WTC11 (cell line): ENCODE results near the gene OR13C8. TPM values are rescaled to one million over a fixed set of nuclear protein-coding genes. Genes with fewer than 3 reads are reported as not detected.
"Not testable (repeated sequence)": the region's sequence is repeated elsewhere in the genome, so short reads cannot be mapped to it uniquely, and the experiment has no call there.

ENCODE experiments used
- ATAC-seq: fragments of 200-7000 bp; cut with Tn5 transposase; 2 replicates; pipeline ENCODE4 v1.10.0; 2021; ENCODE audit warnings: mild to moderate bottlenecking, moderate library complexity
- CTCF ChIA-PET: fragments of 300-600 bp; sonication (Branson Sonifier 250); formaldehyde crosslinking; loops from one replicate; lab custom pipeline; 2021; ENCODE audit warnings: antibody characterized with exemption; lab: Charles Lee
- POLR2A ChIA-PET: fragments of 350-600 bp; sonication (Branson Sonifier 250); formaldehyde crosslinking; loops from one replicate; lab custom pipeline; 2021; ENCODE audit warnings: antibody characterized with exemption; lab: Charles Lee
- DNase-seq: peaks from one replicate; pipeline ENCODE4 v3.0.0; 2021; ENCODE audit warnings: low spot score
- H3K27ac Mint-ChIP-seq: 2 replicates; pipeline ENCODE4 v1.8.0; 2021; ENCODE audit warnings: mixed read lengths
- H3K27me3 Mint-ChIP-seq: 2 replicates; pipeline ENCODE4 v1.8.0; 2021; ENCODE audit warnings: low read depth, mild to moderate bottlenecking, moderate library complexity, mixed read lengths
- H3K36me3 Mint-ChIP-seq: 2 replicates; pipeline ENCODE4 v1.8.0; 2021; ENCODE audit warnings: mixed read lengths
- H3K4me1 Mint-ChIP-seq: 2 replicates; pipeline ENCODE4 v1.8.0; 2022; ENCODE audit warnings: mixed read lengths
- H3K4me3 Mint-ChIP-seq: 2 replicates; pipeline ENCODE4 v1.8.0; 2021; ENCODE audit warnings: mild to moderate bottlenecking, moderate library complexity, mixed read lengths
- H3K9me3 Mint-ChIP-seq: 2 replicates; pipeline ENCODE4 v1.8.0; 2021; ENCODE audit warnings: mixed read lengths
- ATF2 ChIP-seq: sonication (generic); formaldehyde crosslinking; IDR thresholded peaks from 2 replicates; pipeline ENCODE4 v1.8.1; 2022; ENCODE audit warnings: low read depth, missing genetic modification reagents, borderline replicate concordance
- E2F1 ChIP-seq: sonication (generic); formaldehyde crosslinking; IDR thresholded peaks from 2 replicates; pipeline ENCODE4 v1.8.0; 2022; ENCODE audit warnings: mild to moderate bottlenecking, missing genetic modification reagents
- E2F4 ChIP-seq: sonication (generic); formaldehyde crosslinking; IDR thresholded peaks from 2 replicates; pipeline ENCODE4 v1.8.1; 2022; ENCODE audit warnings: low read depth, mild to moderate bottlenecking, moderate library complexity, missing genetic modification reagents, borderline replicate concordance
- EMX1 ChIP-seq: fragments of 250-450 bp; sonication (Bioruptor Pico); IDR thresholded peaks from 2 replicates; pipeline ENCODE4 v1.8.0; 2021; ENCODE audit warnings: mild to moderate bottlenecking
- ESRRA ChIP-seq: sonication (generic); formaldehyde crosslinking; IDR thresholded peaks from 2 replicates; pipeline ENCODE4 v1.8.1; 2022; ENCODE audit warnings: mild to moderate bottlenecking, missing genetic modification reagents, borderline replicate concordance
- FOXK1 ChIP-seq: sonication (generic); formaldehyde crosslinking; IDR thresholded peaks from 2 replicates; pipeline ENCODE4 v1.8.0; 2022; ENCODE audit warnings: mild to moderate bottlenecking, moderate library complexity, missing genetic modification reagents
- GTF2I ChIP-seq: fragments of 250-450 bp; sonication (Bioruptor Pico); conservative IDR thresholded peaks from 2 replicates; pipeline ENCODE4 v1.4.0; 2021; ENCODE audit warnings: mild to moderate bottlenecking
- HMGA2 ChIP-seq: fragments of 250-450 bp; sonication (Bioruptor Pico); IDR thresholded peaks from 2 replicates; pipeline ENCODE4 v1.4.0; 2021; ENCODE audit warnings: mild to moderate bottlenecking, moderate library complexity
- IRF2 ChIP-seq: sonication (generic); formaldehyde crosslinking; IDR thresholded peaks from 2 replicates; pipeline ENCODE4 v1.8.0; 2022; ENCODE audit warnings: low read depth, missing genetic modification reagents, borderline replicate concordance
- MAX ChIP-seq: sonication (generic); formaldehyde crosslinking; IDR thresholded peaks from 2 replicates; pipeline ENCODE4 v1.8.0; 2022; ENCODE audit warnings: mild to moderate bottlenecking, missing genetic modification reagents
- MLX ChIP-seq: sonication (generic); formaldehyde crosslinking; IDR thresholded peaks from 2 replicates; pipeline ENCODE4 v1.8.1; 2023; ENCODE audit warnings: mild to moderate bottlenecking, missing genetic modification reagents, moderate library complexity
- NR1H2 ChIP-seq: sonication (generic); formaldehyde crosslinking; IDR thresholded peaks from 2 replicates; pipeline ENCODE4 v1.9.0; 2021; ENCODE audit warnings: mild to moderate bottlenecking, moderate library complexity, missing genetic modification reagents
- RORB ChIP-seq: fragments of 250-450 bp; sonication (Bioruptor Pico); IDR thresholded peaks from 2 replicates; pipeline ENCODE4 v1.9.0; 2021; ENCODE audit warnings: mild to moderate bottlenecking
- SOX15 ChIP-seq: fragments of 250-450 bp; sonication (Bioruptor Pico); IDR thresholded peaks from 2 replicates; pipeline ENCODE4 v1.9.0; 2021; ENCODE audit warnings: mild to moderate bottlenecking
- STAT6 ChIP-seq: sonication (generic); formaldehyde crosslinking; conservative IDR thresholded peaks from 2 replicates; pipeline ENCODE4 v1.8.1; 2023; ENCODE audit warnings: mild to moderate bottlenecking, low read depth, missing genetic modification reagents, moderate library complexity
- TEAD1 ChIP-seq: sonication (generic); formaldehyde crosslinking; IDR thresholded peaks from 2 replicates; pipeline ENCODE4 v1.8.0; 2022; ENCODE audit warnings: mild to moderate bottlenecking, missing genetic modification reagents
- TP53 ChIP-seq: sonication (generic); formaldehyde crosslinking; IDR thresholded peaks from 2 replicates; pipeline ENCODE4 v1.8.1; 2023; ENCODE audit warnings: mild to moderate bottlenecking, missing genetic modification reagents
- ZMAT4 ChIP-seq: fragments of 250-450 bp; sonication (Bioruptor Pico); IDR thresholded peaks from 2 replicates; pipeline ENCODE4 v1.9.0; 2021; ENCODE audit warnings: mild to moderate bottlenecking
- ZNF263 ChIP-seq: sonication (generic); formaldehyde crosslinking; IDR thresholded peaks from 2 replicates; pipeline ENCODE4 v1.8.1; 2022; ENCODE audit warnings: low read depth, mild to moderate bottlenecking, moderate library complexity, missing genetic modification reagents
- ZNF396 ChIP-seq: fragments of 250-450 bp; sonication (Bioruptor Pico); IDR thresholded peaks from 2 replicates; pipeline ENCODE4 v1.8.0; 2021; ENCODE audit warnings: mild to moderate bottlenecking, moderate library complexity, borderline replicate concordance
- ZNF416 ChIP-seq: fragments of 250-450 bp; sonication (Bioruptor Pico); IDR thresholded peaks from 2 replicates; pipeline ENCODE4 v1.9.0; 2021; ENCODE audit warnings: mild to moderate bottlenecking, inconsistent platforms
- ZNF512 ChIP-seq: sonication (generic); formaldehyde crosslinking; IDR thresholded peaks from 2 replicates; pipeline ENCODE4 v1.8.1; 2022; ENCODE audit warnings: missing genetic modification reagents, borderline replicate concordance
- total RNA-seq: library from RNA; stranded (reverse); gene quantifications from 3 replicates; pipeline ENCODE4 v1.2.3, GENCODE V29; 2021

OR13C8 gene
- total RNA-seq, 1 experiment from 2014 or later, result not detected

GRCh38 chr9:104589626-104590025 is 20.7 kb downstream of the OR13C8 start (continued):
- TF ChIP-seq TEAD1 (CRISPR knock-in tag) (no peak), MLX (CRISPR knock-in tag) (no peak), NR1H2 (no peak), HMGA2 (CRISPR knock-in tag) (no peak), ZNF396 (CRISPR knock-in tag) (no peak)

- ATAC-seq, DNase-seq, CTCF ChIA-PET, H3K9me3 Mint-ChIP-seq, H3K4me3 Mint-ChIP-seq, H3K27me3 Mint-ChIP-seq, H3K36me3 Mint-ChIP-seq, H3K4me1 Mint-ChIP-seq, H3K27ac Mint-ChIP-seq, POLR2A ChIA-PET: not testable (repeated sequence)
Observed at GRCh38 chr9:104598749-104599148, 29.8 kb downstream of the OR13C8 start.

GRCh38 chr9:104599313-104599712 is 30.3 kb downstream of the OR13C8 start, which contains the start of gene OR13C5:
OR13C5 (minus strand) TSS chr9:104599413; CDS start chr9:104599413, 0 bp downstream.
- H3K27me3 Mint-ChIP-seq, ATAC-seq, CTCF ChIA-PET, DNase-seq, H3K9me3 Mint-ChIP-seq, POLR2A ChIA-PET, H3K36me3 Mint-ChIP-seq, H3K4me1 Mint-ChIP-seq, H3K4me3 Mint-ChIP-seq, H3K27ac Mint-ChIP-seq: not testable (repeated sequence)

- ChIA-PET POLR2A (no interaction called here), CTCF (no interaction called here)
- Mint-ChIP-seq H3K27ac (no peak overlapping the region), H3K9me3 (no peaks in the 10 kb centered on the region), H3K36me3 (no peaks in the 10 kb centered on the region), H3K27me3 (no peaks in the 10 kb centered on the region), H3K4me1 (no peaks in the 10 kb centered on the region), H3K4me3 (no peak overlapping the region)
- DNase-seq (no peak), ATAC-seq (no peak)
- no peak for TF ChIP-seq ZMAT4
- no peak for TF ChIP-seq ZNF263 (CRISPR knock-in tag)
- TF ChIP-seq ZNF416, result no peak
- TF ChIP-seq GTF2I (CRISPR knock-in tag), result no peak
- TF ChIP-seq STAT6 (CRISPR knock-in tag), result no peak
- TF ChIP-seq IRF2 (CRISPR knock-in tag), result no peak
- no peak for TF ChIP-seq EMX1
- no peak for TF ChIP-seq TP53 (CRISPR knock-in tag)
- TF ChIP-seq RORB, result no peak
- TF ChIP-seq E2F4 (CRISPR knock-in tag), result no peak
- TF ChIP-seq SOX15, result no peak
- no peak for TF ChIP-seq MAX (CRISPR knock-in tag)
- TF ChIP-seq ATF2 (CRISPR knock-in tag), result no peak
- no peak for TF ChIP-seq E2F1 (CRISPR knock-in tag)
- TF ChIP-seq FOXK1, result no peak
- no peak for TF ChIP-seq ZNF512 (CRISPR knock-in tag)
- no peak for TF ChIP-seq ESRRA (CRISPR knock-in tag)
Observed at GRCh38 chr9:104604801-104605200, 35.8 kb downstream of the OR13C8 start.
